ENCODE measurements around the gene PTPRJ. TPM values are rescaled to one million over a fixed set of nuclear protein-coding genes. Genes with fewer than 3 reads are reported as not detected.

The PTPRJ gene
- total and polyA plus RNA-seq, 2 donors (not counting 3 experiments of a cell fraction or from before 2014, with no cell fraction given): 3.1 to 7.7 TPM

- DNase-seq (ENCODE audit: low read depth, low spot score): no peak
- no TSS peak for BruUV-seq (replicated peaks)
- Histone ChIP-seq H3K79me2 (ENCODE audit: control insufficient read depth, insufficient read depth, low read length) (no peaks in the 10 kb centered on the region), H3K9ac (replicated peaks; ENCODE audit: extremely low read depth, insufficient read depth, low read length) (no peak overlapping the region), H2AFZ (ENCODE audit: low read depth, low read length) (no peak overlapping the region), H3K36me3 (ENCODE audit: control insufficient read depth in 2 of 2, extremely low read depth in 1 of 2, insufficient read depth in 2 of 2, low read length in 2 of 2) (no peaks in the 10 kb centered on the region), H3K9me3 (replicated peaks; ENCODE audit: control insufficient read depth, insufficient read depth, low read length) (no peaks in the 10 kb centered on the region), H3K4me1 (ENCODE audit: control insufficient read depth, extremely low read depth, insufficient read depth, low read length) (no peaks in the 10 kb centered on the region), H3K9me1 (replicated peaks; ENCODE audit: control insufficient read depth, extremely low read depth, insufficient read depth, low read length) (no peaks in the 10 kb centered on the region), H3K4me3 (replicated peaks in 1 of 3; ENCODE audit: insufficient read depth in 1 of 3, low read depth in 1 of 3, low read length in 3 of 3) (no peak overlapping the region), H3K4me2 (ENCODE audit: insufficient read depth, low read length) (no peak overlapping the region), H3K27me3 (ENCODE audit: control insufficient read depth in 2 of 2, insufficient read depth in 2 of 2, low read length in 2 of 2) (no peaks in the 10 kb centered on the region), H3K27ac (ENCODE audit: insufficient read depth, low read depth, low read length) (no peak overlapping the region), H4K20me1 (replicated peaks; ENCODE audit: control insufficient read depth, extremely low read depth, insufficient read depth, low read length) (no peaks in the 10 kb centered on the region)
- POLR2A ChIA-PET: no interaction called here
- FAIRE-seq: no peak
- CTCF ChIA-PET: interaction anchor here (1.2 to 1.6 kb wide), 3 partner anchors 16 to 122 kb away, joined by 3 to 10 read pairs (median 4); no protein-coding TSS in a partner anchor
- intact Hi-C loops (cut with micrococcal nuclease) (no loop called here), dilution Hi-C loops (cut with MboI; ENCODE audit: extremely low pct_ligation_motif_present, low sequenced_read_pairs) (no loop called here)
- TF ChIP-seq POLR2A (IDR thresholded peaks at IDR 0.05; ENCODE audit: low read depth, low read length) (no peak), FOS (IDR thresholded peaks at IDR 0.05; ENCODE audit: borderline replicate concordance, insufficient read depth, low read length) (no peak), GATA2 (IDR thresholded peaks at IDR 0.05; ENCODE audit: insufficient read depth, insufficient read length, low read depth, low read length) (no peak), MAX (IDR thresholded peaks at IDR 0.05; ENCODE audit: insufficient read depth, insufficient read length) (no peak), POLR2AphosphoS5 (IDR thresholded peaks at IDR 0.05; ENCODE audit: insufficient read depth, low read depth, low read length) (no peak), MYC (IDR thresholded peaks at IDR 0.05; ENCODE audit: low read depth, low read length) (no peak), JUN (IDR thresholded peaks at IDR 0.05; ENCODE audit: borderline replicate concordance, insufficient read depth, insufficient read length, low read depth) (no peak), EZH2 (IDR thresholded peaks at IDR 0.05; ENCODE audit: borderline replicate concordance, low read depth, low read length, severe bottlenecking) (no peak)
- TF ChIP-seq, protein P1, sequence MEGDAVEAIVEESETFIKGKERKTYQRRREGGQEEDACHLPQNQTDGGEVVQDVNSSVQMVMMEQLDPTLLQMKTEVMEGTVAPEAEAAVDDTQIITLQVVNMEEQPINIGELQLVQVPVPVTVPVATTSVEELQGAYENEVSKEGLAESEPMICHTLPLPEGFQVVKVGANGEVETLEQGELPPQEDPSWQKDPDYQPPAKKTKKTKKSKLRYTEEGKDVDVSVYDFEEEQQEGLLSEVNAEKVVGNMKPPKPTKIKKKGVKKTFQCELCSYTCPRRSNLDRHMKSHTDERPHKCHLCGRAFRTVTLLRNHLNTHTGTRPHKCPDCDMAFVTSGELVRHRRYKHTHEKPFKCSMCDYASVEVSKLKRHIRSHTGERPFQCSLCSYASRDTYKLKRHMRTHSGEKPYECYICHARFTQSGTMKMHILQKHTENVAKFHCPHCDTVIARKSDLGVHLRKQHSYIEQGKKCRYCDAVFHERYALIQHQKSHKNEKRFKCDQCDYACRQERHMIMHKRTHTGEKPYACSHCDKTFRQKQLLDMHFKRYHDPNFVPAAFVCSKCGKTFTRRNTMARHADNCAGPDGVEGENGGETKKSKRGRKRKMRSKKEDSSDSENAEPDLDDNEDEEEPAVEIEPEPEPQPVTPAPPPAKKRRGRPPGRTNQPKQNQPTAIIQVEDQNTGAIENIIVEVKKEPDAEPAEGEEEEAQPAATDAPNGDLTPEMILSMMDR (IDR thresholded peaks at IDR 0.05; ENCODE audit: extremely low read depth in 1 of 2, insufficient read depth in 1 of 2, low read depth in 1 of 2, low read length in 2 of 2): no peak
These were observed 76.2 kb downstream of the PTPRJ start for GRCh38 chr11:48056325-48057183.

Data from endothelial cell of umbilical vein (primary cell).